Hair follicular keratinocyte (primary cell): Measurements from ENCODE around the gene ZCCHC7. TPM values are rescaled to one million over a fixed set of nuclear protein-coding genes. Genes with fewer than 3 reads are reported as not detected.

ENCODE experiments used
- total RNA-seq: library from RNA; depleted of rRNA; stranded (reverse); fragments of >200 nt; gene quantifications from 2 replicates; pipeline ENCODE4 v1.2.3, GENCODE V29; 2015

ZCCHC7 gene
- 14.1 and 15.1 TPM in 2 replicates for total RNA-seq

DNA sequence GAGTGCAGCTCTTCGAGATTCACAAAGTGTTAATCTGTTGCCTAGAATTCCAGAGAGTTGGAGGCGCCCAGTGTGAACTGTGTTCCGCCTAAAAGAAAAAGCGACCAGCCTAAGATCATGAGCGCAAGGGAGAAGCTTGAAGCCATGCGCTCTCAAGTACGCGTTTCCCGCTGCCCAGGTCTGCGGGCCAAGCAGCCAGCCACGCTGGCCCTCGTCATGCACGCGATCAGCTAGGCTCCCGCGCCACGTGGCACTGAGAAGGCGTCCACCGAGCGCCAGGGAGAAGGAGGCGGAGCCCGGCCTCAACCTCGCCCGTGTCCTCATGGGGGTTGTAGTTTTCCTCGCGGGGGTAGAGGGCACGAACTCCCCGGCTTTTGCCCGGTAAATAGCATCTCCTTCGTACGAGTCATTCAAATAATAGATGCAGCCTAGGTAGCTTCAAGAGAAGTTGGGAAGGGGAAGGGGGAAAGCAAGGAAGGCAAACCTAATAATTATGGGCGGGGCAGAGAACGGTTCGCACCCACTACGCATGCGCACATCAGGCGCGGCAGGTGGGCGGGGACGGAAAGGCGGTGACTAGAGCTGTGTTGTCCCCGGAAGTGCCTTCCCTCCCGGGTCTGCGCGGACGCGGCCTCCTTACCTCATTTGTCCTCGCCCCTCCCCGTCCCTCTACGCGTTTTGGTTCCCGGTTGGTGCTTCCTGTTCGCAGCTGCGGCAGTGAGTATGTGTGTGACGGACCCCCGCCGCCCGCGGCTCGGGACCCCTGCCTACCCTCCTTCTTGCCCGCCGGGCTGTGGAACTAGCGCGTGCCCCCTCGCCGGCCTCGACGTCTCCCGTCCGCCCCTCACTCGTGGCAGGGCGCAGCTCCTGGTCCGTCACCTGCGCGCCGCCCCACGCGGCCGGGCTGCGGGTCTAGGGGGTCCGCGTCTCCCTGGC, at the start of gene ZCCHC7:
Gene ZCCHC7 (plus strand): TSS at position 668 of the 936 bp plus-strand sequence.

Other genes with a start within 250 kb of the ZCCHC7 start
- gene PAX5, start 86.3 kb upstream of the ZCCHC7 start, total RNA-seq, result under 0.01 and 0.11 TPM in 2 replicates